Raji (cell line): Measurements from ENCODE around the gene SKOR1.

ENCODE experiments used
- POLR2A ChIP-seq: IDR thresholded peaks from 2 replicates; pipeline ENCODE4 v1.6.1; 2011; ENCODE audit warnings: low read depth, low read length, control low read depth; ENCODE audit not compliant: insufficient read depth

Gene SKOR1

GRCh38 chr15:67788986-67789385, 36.3 kb upstream of the SKOR1 start:
- TF ChIP-seq POLR2A = no peak

GRCh38 chr15:67790610-67791319, 34.5 kb upstream of the SKOR1 start:
- no peak for TF ChIP-seq POLR2A

GRCh38 chr15:67792250-67792942, 32.9 kb upstream of the SKOR1 start:
- no peak for TF ChIP-seq POLR2A

GRCh38 chr15:67794832-67795574, 30.3 kb upstream of the SKOR1 start:
- TF ChIP-seq POLR2A = no peak

GRCh38 chr15:67796196-67797127, 28.8 kb upstream of the SKOR1 start:
- no peak for TF ChIP-seq POLR2A

- TF ChIP-seq POLR2A = no peak
These were observed 25.5 kb upstream of the SKOR1 start for GRCh38 chr15:67799801-67800205.

GRCh38 chr15:67801142-67801541, 24.2 kb upstream of the SKOR1 start:
- TF ChIP-seq POLR2A = no peak

GRCh38 chr15:67801926-67802914, 23.1 kb upstream of the SKOR1 start:
- no peak for TF ChIP-seq POLR2A

- TF ChIP-seq POLR2A = no peak
These were observed 22.0 kb upstream of the SKOR1 start for GRCh38 chr15:67803299-67803698.

GRCh38 chr15:67803996-67804843, 21.1 kb upstream of the SKOR1 start:
- no peak for TF ChIP-seq POLR2A

GRCh38 chr15:67805008-67805665, 20.2 kb upstream of the SKOR1 start:
- TF ChIP-seq POLR2A = no peak
